NAMALWA (cell line): ENCODE results near the gene OR5K1.

Experiments used
- DNase-seq: peaks from one replicate; pipeline ENCODE4 v3.0.0-alpha.2; 2015; ENCODE audit warnings: low spot score

The OR5K1 gene

DNA sequence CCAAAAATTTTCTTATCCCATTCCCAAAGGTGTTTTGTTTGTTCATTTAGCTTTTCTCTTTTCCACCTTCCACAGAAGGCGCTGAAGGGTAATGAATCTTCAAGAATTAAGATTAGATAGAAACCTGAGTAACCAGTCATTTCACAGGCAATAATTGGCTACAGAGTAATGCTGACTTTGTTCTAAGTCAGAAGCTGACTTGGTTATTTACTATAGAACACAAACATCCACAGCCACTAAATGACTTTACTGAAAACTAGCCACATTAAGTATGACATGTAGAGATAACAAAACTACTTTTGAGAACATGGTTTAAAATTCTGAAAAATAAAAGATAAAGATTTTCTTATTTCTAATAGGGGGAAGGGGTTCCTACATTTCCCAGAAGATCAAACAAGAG, 51.9 kb downstream of the OR5K1 start:
- no peak for DNase-seq

DNA sequence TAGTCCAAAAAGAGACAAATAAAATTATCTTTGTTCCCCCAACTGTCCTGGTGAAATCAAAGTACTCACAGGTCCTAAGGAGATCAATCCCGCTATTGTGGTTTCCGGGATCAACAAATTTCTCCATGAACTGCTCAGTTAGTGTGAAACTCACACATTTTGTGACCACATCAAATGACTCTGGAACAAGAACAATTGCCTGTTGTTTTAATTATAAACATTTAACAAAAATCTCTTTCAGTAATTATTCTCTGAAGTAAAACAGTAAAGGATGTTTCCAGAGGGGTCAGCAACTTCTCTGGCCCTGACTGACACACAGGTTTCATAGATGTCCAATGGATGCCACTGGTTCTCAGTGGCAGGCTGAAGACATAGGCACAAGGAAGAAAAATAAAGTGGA, 55.8 kb downstream of the OR5K1 start:
- DNase-seq: no peak

DNA sequence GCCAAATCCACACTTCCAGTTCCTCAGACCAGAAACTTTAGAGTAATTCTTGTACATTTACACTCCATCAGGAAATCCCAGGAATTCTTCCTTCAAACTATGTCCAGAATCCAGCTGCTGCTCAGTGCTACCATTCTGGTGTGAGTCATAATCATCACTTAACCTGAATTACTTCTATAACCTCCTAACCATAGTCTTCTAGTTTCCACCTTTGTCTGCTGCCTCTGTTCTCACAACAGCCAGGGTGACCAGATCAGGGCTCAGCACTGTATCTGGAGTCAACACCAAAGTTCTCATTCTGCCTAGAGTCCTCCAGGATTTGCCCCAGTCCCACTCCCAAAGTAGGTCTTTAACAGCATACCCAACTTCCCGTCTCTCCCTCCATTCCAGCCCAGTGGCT, 56.4 kb downstream of the OR5K1 start:
- no peak for DNase-seq

DNA sequence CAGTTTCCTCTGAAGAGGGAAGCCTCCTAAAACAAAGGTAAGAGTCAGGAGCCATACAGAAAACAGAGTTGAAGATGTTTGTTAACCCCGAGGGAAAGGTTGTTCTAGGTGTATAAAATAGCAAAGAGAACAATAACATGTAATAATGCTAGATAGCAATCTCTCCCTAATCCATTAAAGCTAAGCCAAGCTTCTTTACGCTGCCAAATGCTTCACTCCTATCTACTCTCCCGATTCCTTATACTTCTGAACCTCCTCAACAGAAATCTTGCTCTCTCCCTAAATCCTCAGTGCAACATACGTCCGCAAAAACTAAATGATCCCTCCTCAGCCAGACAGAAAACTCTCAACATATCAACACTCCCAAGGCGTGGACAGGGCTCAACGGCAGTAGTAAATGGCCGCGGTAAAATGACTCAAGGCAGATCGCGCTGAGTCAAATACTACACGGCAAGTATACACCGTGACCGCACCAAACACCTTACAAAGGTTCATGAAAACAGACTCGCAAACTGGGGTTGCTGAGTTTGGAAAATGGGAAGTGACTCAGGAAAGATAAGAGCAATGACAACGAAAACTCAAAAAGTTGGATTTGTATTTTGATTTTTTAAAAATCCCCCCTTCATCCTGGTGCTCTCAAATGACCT, 59.0 kb downstream of the OR5K1 start:
- peak; percentile 63 for DNase-seq
